ENCODE results near the gene WDR37.

Gene WDR37

GRCh38 chr10:1074052-1074747 lies 18.0 kb downstream of the WDR37 start:
- DNase-seq (ENCODE audit: low read depth in 2 of 2), result no peak

- DNase-seq (ENCODE audit: low read depth in 2 of 2), result no peak
Measured at GRCh38 chr10:1074748-1075308, 18.6 kb downstream of the WDR37 start.

- DNase-seq (ENCODE audit: low read depth in 2 of 2), result no peak
Measured at GRCh38 chr10:1078668-1079067, 22.5 kb downstream of the WDR37 start.

- DNase-seq (ENCODE audit: low read depth in 2 of 2), result no peak
Measured at GRCh38 chr10:1083581-1083980, 27.4 kb downstream of the WDR37 start.

GRCh38 chr10:1084011-1084950 lies 28.1 kb downstream of the WDR37 start:
- DNase-seq (ENCODE audit: low read depth in 2 of 2), result no peak

GRCh38 chr10:1085258-1085657 lies 29.1 kb downstream of the WDR37 start:
- DNase-seq (ENCODE audit: low read depth in 2 of 2), result no peak

- DNase-seq (ENCODE audit: low read depth in 2 of 2), result no peak
Measured at GRCh38 chr10:1086787-1087186, 30.6 kb downstream of the WDR37 start.

GRCh38 chr10:1089017-1089689 lies 33.0 kb downstream of the WDR37 start:
- no peak for DNase-seq (ENCODE audit: low read depth in 2 of 2)

- no peak for DNase-seq (ENCODE audit: low read depth in 2 of 2)
Measured at GRCh38 chr10:1090696-1091095, 34.5 kb downstream of the WDR37 start.

- no peak for DNase-seq (ENCODE audit: low read depth in 2 of 2)
Measured at GRCh38 chr10:1093696-1094095, 37.5 kb downstream of the WDR37 start.

- peak in 1 of 2 donors; percentile 21 for DNase-seq (ENCODE audit: low read depth in 2 of 2)
Measured at GRCh38 chr10:1094112-1095057, 38.2 kb downstream of the WDR37 start.

GRCh38 chr10:1095498-1095897 lies 39.3 kb downstream of the WDR37 start:
- DNase-seq (ENCODE audit: low read depth in 2 of 2), result no peak

GRCh38 chr10:1096287-1096889 lies 40.2 kb downstream of the WDR37 start:
- no peak for DNase-seq (ENCODE audit: low read depth in 2 of 2)

- DNase-seq (ENCODE audit: low read depth in 2 of 2), result no peak
Measured at GRCh38 chr10:1097436-1097835, 41.3 kb downstream of the WDR37 start.

GRCh38 chr10:1100143-1100542 lies 44.0 kb downstream of the WDR37 start:
- DNase-seq (ENCODE audit: low read depth in 2 of 2), result no peak

- DNase-seq (ENCODE audit: low read depth in 2 of 2), result no peak
Measured at GRCh38 chr10:1100691-1101368, 44.6 kb downstream of the WDR37 start.

- DNase-seq (ENCODE audit: low read depth in 2 of 2), result no peak
Measured at GRCh38 chr10:1101946-1102345, 45.8 kb downstream of the WDR37 start.

- DNase-seq (ENCODE audit: low read depth in 2 of 2), result peak; percentile 17 to 18
Measured at GRCh38 chr10:1102416-1102815, 46.2 kb downstream of the WDR37 start.

- DNase-seq (ENCODE audit: low read depth in 2 of 2), result no peak
Measured at GRCh38 chr10:1102831-1103230, 46.6 kb downstream of the WDR37 start.

- no peak for DNase-seq (ENCODE audit: low read depth in 2 of 2)
Measured at GRCh38 chr10:1103551-1103950, 47.4 kb downstream of the WDR37 start.
